A673 (cell line): Measurements from ENCODE around the gene ADRA2A.

Experiments
- EZH2 ChIP-seq: fragments of 200-600 bp; sonication (generic); IDR thresholded peaks from 2 replicates; pipeline ENCODE4 v1.6.1; 2017; ENCODE audit warnings: borderline replicate concordance, low read depth, mild to moderate bottlenecking, mixed read lengths, antibody characterized with exemption, low read length; ENCODE audit not compliant: poor library complexity, severe bottlenecking
- TF ChIP-seq, protein P1 (sequence below): fragments of 300-800, 200-600 bp; sonication (generic); conservative IDR thresholded peaks from 2 replicates; pipeline ENCODE4 v1.5.1; 2017; ENCODE audit warnings: low read depth, mild to moderate bottlenecking, antibody characterized with exemption, low read length, moderate library complexity, mixed read lengths

DNA sequence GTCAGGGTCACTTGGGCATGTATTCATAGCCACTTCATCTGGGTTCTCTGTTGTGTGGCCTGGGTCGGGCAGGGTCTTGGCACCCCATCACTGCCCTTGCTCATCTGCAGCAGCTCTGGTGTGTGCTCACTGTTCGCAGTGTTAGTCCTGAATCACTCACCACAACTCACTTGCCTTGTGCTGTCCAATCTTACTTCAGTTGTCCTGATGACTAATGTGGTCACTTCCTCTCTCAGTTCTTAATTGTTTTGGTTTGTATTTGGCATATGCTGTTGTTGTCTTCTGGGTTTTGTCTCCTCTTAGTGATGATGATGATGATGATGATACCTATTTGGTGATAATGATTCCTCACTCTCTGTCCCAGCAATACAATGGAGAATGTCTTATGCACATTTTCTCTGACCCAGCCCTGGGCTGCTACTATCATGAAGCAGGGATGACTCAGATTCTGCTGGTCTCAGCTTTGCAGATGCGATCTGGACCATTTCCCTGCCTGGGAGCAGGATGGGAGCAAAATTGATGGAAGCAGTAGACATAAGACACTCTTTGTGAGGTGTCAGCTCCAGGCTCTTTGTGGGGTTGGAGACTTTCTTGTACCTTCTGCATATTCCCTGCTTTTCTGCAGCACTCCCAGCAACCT is 17.0 kb downstream of the ADRA2A start:
- TF ChIP-seq, protein P1, sequence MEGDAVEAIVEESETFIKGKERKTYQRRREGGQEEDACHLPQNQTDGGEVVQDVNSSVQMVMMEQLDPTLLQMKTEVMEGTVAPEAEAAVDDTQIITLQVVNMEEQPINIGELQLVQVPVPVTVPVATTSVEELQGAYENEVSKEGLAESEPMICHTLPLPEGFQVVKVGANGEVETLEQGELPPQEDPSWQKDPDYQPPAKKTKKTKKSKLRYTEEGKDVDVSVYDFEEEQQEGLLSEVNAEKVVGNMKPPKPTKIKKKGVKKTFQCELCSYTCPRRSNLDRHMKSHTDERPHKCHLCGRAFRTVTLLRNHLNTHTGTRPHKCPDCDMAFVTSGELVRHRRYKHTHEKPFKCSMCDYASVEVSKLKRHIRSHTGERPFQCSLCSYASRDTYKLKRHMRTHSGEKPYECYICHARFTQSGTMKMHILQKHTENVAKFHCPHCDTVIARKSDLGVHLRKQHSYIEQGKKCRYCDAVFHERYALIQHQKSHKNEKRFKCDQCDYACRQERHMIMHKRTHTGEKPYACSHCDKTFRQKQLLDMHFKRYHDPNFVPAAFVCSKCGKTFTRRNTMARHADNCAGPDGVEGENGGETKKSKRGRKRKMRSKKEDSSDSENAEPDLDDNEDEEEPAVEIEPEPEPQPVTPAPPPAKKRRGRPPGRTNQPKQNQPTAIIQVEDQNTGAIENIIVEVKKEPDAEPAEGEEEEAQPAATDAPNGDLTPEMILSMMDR = no peak
- no peak for TF ChIP-seq EZH2
